Measurements from ENCODE around the gene C9orf50. TPM values are rescaled to one million over a fixed set of nuclear protein-coding genes. Genes with fewer than 3 reads are reported as not detected.

Gene C9orf50
- total and polyA plus RNA-seq, 2 donors (not counting 3 experiments of a cell fraction or from before 2014, with no cell fraction given) = not detected

GRCh38 chr9:129606161-129607026 is 14.5 kb downstream of the C9orf50 start:
- H2AFZ ChIP-seq (ENCODE audit: low read depth, low read length) = no peak overlapping the region
- no peak overlapping the region for H3K4me3 ChIP-seq (replicated peaks in 1 of 3; ENCODE audit: insufficient read depth in 1 of 3, low read depth in 1 of 3, low read length in 3 of 3)
- H3K9me1 ChIP-seq (replicated peaks; ENCODE audit: control insufficient read depth, extremely low read depth, insufficient read depth, low read length) = no peaks in the 10 kb centered on the region
- POLR2A ChIA-PET = interaction anchor here (1.0 to 1.5 kb wide), 2 partner anchors 428 to 475 kb away, joined by 3 to 4 read pairs; partner anchors contain the start of gene IER5L
- intact Hi-C loops (cut with micrococcal nuclease) = loop anchor here (1.0 to 2.0 kb wide), 2 partner anchors 38 to 110 kb away; no protein-coding TSS in a partner anchor
- CTCF ChIA-PET = interaction anchor here (0.7 to 7.0 kb wide), 7 partner anchors 18 to 475 kb away, joined by 3 to 100 read pairs (median 7); no protein-coding TSS in a partner anchor
- H3K9ac ChIP-seq (replicated peaks; ENCODE audit: extremely low read depth, insufficient read depth, low read length) = no peak overlapping the region
- H3K36me3 ChIP-seq (ENCODE audit: control insufficient read depth in 2 of 2, extremely low read depth in 1 of 2, insufficient read depth in 2 of 2, low read length in 2 of 2) = no peaks in the 10 kb centered on the region
- no peak overlapping the region for H3K4me2 ChIP-seq (ENCODE audit: insufficient read depth, low read length)
- dilution Hi-C loops (cut with MboI; ENCODE audit: extremely low pct_ligation_motif_present, low sequenced_read_pairs) = no loop called here
- H3K4me1 ChIP-seq (ENCODE audit: control insufficient read depth, extremely low read depth, insufficient read depth, low read length) = peaks cover 14% of the 10 kb centered on the region
- BruUV-seq (replicated peaks) = no TSS peak
- FAIRE-seq (no peak), DNase-seq (ENCODE audit: low read depth, low spot score) (no peak)
- no peaks in the 10 kb centered on the region for H3K9me3 ChIP-seq (replicated peaks; ENCODE audit: control insufficient read depth, insufficient read depth, low read length)
- TF ChIP-seq MYC (IDR thresholded peaks at IDR 0.05; ENCODE audit: low read depth, low read length) = no peak
- TF ChIP-seq GATA2 (IDR thresholded peaks at IDR 0.05; ENCODE audit: insufficient read depth, insufficient read length, low read depth, low read length) = no peak
- TF ChIP-seq JUN (IDR thresholded peaks at IDR 0.05; ENCODE audit: borderline replicate concordance, insufficient read depth, insufficient read length, low read depth) = no peak
- TF ChIP-seq, protein P1, sequence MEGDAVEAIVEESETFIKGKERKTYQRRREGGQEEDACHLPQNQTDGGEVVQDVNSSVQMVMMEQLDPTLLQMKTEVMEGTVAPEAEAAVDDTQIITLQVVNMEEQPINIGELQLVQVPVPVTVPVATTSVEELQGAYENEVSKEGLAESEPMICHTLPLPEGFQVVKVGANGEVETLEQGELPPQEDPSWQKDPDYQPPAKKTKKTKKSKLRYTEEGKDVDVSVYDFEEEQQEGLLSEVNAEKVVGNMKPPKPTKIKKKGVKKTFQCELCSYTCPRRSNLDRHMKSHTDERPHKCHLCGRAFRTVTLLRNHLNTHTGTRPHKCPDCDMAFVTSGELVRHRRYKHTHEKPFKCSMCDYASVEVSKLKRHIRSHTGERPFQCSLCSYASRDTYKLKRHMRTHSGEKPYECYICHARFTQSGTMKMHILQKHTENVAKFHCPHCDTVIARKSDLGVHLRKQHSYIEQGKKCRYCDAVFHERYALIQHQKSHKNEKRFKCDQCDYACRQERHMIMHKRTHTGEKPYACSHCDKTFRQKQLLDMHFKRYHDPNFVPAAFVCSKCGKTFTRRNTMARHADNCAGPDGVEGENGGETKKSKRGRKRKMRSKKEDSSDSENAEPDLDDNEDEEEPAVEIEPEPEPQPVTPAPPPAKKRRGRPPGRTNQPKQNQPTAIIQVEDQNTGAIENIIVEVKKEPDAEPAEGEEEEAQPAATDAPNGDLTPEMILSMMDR (IDR thresholded peaks at IDR 0.05; ENCODE audit: extremely low read depth in 1 of 2, insufficient read depth in 1 of 2, low read depth in 1 of 2, low read length in 2 of 2) = no peak
- no peak for TF ChIP-seq FOS (IDR thresholded peaks at IDR 0.05; ENCODE audit: borderline replicate concordance, insufficient read depth, low read length)
- TF ChIP-seq, protein P2, sequence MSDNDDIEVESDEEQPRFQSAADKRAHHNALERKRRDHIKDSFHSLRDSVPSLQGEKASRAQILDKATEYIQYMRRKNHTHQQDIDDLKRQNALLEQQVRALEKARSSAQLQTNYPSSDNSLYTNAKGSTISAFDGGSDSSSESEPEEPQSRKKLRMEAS (IDR thresholded peaks at IDR 0.05; ENCODE audit: insufficient read depth, insufficient read length) = no peak
- no peak for TF ChIP-seq POLR2A (IDR thresholded peaks at IDR 0.05; ENCODE audit: low read depth, low read length)
- TF ChIP-seq POLR2AphosphoS5 (IDR thresholded peaks at IDR 0.05; ENCODE audit: insufficient read depth, low read depth, low read length) = no peak
- no peak for TF ChIP-seq EZH2 (IDR thresholded peaks at IDR 0.05; ENCODE audit: borderline replicate concordance, low read depth, low read length, severe bottlenecking)
- no peaks in the 10 kb centered on the region for H3K79me2 ChIP-seq (ENCODE audit: control insufficient read depth, insufficient read depth, low read length)
- H4K20me1 ChIP-seq (replicated peaks; ENCODE audit: control insufficient read depth, extremely low read depth, insufficient read depth, low read length) = no peaks in the 10 kb centered on the region
- peak overlapping the region; percentile 16 for H3K27ac ChIP-seq (ENCODE audit: insufficient read depth, low read depth, low read length)
- H3K27me3 ChIP-seq (ENCODE audit: control insufficient read depth in 2 of 2, insufficient read depth in 2 of 2, low read length in 2 of 2) = peaks cover 0 to 1% of the 10 kb centered on the region in 2 experiments
